GM21619 (cell line): Measurements from ENCODE around the gene EN2.

ENCODE experiments used
- ATAC-seq: cut with Tn5 transposase; IDR thresholded peaks from one replicate; pipeline ENCODE4 v1.9.1; 2021; ENCODE audit not compliant: unreplicated experiment

Gene EN2

DNA sequence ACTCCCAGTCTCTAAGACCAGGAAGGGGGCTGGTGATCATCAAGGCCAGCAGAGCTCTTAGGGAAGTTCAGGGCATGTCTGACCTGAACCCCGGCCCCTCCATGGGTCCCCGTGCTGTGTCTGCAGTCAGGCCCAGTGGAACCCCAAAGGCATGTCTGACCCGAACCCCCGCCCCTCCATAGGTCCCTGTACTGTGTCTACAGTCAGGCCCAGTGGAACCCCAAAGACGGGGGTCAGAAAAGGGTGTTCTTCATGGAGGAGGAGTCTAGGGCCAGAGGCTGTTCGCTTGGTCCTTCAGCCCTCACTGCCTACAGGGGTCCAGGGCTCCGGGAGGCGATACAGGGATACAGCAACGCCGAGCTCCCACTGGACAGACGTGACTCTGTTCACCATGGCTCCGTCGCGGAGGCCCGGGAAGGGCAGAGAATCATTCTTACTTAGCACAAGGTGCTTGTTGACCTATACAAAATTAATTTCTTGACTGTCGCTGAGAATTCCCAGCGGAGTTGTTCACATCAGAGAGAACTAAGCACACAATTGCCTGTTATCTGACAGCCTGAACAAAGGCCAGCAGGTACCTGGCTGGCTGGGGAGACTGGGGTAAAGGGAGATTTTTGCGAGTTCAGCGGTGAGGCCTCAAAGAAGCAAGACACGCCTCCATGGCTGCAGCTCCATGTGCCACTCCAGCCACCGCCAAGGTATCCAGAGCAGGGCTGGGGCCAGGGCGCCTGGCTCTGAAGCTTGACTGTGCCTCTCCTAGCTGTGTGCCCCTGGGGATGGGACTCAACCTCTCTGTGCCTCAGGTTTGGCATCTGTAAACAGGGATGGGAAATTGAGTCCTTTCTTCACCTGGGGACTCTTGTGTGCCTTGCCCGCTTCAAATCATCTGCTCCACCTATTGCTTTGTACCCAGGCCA, 26.8 kb downstream of the EN2 start:
- ATAC-seq, result no peak

DNA sequence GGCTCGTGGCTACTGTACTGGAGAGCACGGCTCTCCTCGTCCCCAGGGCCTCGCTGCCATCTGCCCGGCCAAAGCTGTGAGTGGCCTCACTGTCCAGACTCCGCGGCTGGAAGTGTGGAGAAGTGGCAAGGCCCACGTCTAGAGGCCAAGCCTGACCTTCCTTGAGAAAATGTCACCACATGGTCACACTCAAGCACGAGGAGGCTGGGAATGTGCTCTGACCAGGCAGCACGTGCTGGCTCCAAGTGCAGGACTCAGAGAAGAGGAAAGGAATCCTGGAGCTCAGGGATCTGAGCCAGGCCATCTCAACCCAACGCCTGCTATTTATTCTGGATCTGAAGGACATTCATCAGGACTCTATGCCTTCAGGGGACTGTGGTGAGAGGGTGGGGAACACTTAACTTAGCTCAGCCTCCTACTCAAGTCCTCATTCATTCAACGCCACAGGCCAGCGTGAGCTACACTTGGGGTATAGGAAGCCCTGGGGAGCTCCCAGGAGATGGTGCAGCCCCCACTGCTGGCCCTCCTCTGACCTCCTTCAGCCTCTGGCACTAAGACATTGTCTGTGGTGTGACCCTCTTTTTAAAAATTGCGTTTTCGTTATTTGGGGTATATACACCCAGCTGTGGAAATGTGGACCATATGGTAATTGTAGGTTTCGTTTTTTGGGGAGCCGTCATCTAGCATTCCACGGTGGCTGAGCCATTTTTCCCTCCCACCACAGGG, 29.0 kb downstream of the EN2 start:
- no peak for ATAC-seq

DNA sequence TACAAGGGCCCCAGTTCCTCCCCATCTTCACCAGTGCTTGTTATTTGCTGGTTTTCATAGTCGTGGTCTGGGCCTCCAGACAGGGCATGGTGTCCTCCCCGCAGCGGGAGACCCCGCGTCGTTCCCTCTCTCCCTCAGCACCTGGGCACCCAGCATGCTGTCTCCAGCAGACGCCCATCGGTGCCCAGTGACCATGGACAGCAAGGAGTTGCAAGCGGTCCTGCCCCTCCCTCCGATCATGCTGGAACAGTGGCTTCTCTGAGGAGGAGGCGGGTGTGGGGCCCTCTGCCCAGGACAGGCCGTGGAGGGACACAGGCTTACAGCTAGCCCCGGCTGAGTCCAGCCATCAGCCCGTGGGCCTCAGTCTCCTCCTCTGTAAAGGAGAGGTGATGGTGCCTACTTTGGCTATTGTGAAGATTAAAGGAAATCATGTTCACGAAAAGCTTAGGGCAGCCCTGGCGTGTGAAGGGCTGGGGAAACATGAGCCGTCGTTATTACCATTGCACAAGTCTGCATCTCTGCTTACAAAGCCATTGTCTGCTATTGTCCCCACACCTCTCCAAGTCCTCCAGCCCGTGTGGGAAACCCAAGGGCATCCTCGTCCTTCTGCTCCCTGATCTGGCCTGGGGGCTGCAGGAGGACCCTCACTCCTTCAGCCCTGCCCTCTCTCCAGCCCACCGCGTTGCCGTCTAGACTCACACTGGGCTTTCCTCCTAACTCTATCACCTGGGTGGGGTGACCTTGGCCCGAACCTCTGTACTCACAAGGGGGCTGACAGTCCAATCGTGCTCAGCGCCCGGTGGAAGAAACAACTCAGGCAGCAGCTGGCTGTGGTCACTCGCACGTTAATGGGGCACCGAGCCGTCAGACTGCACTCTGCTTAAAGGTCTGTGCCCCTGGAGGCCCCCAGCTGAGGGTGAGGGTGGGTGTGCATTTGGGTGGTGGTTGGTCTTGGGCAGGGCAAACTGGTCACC, 29.9 kb downstream of the EN2 start:
- no peak for ATAC-seq

DNA sequence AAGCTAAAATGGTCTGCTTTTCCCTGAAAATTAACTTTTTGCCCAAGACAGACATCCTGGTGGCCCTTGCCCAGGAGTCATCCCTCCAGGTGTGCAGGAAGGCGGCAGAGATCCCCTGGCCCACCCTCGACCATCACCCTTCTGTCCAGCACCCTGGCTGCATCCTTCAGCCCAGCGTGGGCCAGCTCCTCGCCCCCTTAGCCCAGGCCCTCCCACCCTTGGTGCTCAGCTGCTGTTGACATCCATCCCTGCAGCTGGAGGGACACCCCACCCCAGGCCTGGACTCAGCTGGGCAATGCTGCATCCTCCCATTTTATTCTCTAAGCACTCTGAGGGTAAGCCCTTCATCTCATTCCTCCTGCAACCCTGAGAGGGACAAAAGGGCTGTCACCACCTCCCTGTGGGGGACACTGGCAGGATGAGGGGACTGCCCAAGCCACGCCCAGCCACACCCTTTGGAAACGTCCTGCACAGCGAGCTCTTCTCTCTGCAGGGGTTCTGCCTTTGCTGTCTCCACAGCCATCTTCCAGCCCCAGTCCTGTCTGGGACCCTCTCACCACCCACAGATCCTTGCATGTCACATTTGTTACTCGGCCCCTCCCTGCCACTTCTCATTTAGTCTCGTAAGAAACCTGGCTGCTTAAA, 30.7 kb downstream of the EN2 start:
- ATAC-seq, result no peak

DNA sequence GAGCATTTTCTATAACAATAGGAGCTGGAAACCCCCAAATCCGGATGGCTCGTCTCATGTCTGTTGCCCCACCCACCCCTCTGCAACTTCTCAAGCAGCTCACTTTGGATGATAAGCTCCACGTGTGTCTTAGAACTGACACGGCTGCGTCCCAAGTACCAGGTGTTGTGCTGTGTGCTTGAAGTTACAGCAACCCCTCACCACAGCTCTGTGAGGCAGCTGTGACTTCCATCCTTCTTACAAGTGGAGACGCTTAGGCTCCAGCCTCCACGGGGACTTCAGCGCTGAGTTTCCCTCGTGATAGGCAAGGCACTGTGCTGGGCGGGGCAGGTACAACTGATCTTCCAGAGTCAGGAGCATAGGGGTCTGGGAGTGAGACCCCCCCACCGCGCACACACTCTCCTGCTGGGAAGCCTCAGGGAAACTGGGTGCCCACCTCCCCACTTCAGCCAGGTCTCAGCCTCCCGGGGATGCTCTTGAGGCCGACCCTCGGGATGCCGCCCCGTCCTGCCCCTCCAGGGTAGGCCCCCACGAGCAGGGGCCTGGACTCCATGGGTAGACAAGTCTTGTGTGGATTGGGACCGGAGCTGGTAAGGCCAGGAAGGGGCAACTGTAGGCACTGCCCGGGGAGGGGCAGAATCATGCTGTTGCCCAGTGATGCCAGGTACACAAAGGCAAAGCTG, 31.4 kb downstream of the EN2 start:
- no peak for ATAC-seq

DNA sequence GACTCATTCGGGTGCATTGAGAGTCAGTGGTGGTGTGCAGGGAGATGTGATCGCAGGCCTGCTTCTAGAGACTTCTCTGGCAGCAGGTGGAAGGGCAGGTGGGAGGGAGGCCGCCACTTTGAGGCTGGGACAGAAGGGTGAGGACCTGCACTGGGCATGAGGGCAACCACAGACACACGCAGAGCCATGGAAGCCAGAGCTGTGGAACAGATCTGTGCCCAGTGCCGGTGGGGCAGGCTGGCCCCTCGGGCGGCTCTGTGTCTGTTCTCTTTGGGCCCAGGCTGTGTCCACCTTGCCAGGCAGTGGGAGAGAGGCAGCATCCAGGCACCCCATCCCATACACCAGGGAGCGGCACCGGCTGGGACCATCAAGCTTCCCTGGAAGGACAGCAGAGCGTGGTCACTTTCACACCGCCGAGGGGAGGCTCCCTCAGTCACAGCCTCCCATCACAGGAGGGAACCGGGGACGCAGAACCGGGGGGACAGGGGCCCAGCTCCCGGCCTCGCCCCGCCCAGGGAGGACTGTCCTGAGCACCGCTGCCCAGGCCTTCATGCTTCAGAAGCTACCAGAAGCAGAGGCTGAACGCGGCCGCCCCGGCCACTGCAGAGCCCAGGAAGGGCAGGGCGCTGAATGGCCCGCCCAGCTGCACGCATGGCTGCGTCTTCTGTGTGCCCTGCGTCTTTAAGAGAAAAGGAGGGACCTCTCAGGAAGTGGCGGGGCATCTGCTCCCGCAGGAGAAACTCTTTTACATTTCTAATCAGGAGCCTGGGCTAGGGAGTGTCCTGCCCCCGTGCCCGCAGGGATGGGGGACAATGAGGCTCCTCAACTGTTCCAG, 32.1 kb downstream of the EN2 start:
- peak; percentile 35 for ATAC-seq

DNA sequence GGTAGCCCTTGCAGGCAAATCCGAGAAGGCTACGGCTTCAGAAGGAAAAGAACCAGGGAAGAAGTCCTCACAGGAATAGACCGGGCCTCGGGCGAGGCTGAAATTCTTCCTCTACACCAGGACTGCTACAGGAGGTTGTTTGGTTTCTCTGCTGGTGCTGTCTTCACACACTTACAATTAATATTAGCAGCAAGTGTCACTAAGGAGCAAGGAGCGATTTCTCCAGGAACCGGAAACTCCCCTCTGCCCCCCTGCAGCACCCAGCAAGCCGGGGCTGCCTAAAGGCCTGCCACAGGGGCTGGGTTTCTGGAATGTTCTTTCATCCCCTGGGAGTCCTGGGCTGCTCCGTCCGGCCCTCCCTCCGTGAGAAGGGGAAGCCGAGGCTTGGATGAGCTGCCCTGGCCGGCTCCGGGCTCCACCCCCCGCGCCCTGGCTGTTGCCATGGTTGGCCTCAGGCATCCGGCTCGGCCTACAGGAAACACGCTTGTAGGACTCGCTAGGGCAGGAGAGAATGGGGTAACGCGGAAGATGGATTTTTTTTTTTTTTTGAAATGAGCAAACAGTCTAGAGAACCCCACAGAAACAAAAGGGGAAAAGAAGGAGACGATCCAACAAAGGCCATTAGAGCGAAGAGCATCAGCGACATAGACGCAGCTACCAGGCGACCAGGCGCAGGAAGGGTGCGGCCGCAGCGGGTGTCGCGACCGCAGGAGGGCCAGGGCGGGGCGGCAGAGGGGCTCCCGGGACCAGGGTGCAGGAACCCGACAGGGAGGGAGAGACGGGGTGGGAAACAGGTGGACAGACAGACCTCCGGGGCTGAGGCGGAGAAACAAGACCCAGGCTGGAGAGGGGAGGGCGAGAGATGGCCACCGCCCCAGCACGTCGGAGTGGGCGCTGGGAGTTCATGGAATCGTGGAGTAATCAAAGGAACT, 33.0 kb downstream of the EN2 start:
- peak; percentile 96 for ATAC-seq

DNA sequence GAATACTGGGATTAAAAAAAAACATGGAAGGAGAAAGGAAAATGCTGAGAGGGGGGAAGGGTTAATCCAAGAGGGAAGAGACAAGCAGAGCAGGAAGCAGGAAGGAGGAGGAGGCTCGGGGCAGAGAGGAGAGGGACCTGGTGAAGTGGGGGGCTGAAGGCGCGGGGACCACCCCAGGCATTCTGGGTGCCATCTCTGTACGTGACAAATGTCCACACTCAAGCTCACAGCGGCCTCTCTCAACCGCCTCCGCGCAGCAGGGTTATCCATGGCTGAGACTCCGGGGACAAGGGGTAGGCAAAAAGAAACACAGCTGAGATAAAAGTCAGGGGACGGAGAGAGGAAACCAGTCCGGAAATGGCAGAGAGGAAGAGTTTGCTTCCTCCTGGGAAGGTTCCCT, 33.9 kb downstream of the EN2 start:
- no peak for ATAC-seq

DNA sequence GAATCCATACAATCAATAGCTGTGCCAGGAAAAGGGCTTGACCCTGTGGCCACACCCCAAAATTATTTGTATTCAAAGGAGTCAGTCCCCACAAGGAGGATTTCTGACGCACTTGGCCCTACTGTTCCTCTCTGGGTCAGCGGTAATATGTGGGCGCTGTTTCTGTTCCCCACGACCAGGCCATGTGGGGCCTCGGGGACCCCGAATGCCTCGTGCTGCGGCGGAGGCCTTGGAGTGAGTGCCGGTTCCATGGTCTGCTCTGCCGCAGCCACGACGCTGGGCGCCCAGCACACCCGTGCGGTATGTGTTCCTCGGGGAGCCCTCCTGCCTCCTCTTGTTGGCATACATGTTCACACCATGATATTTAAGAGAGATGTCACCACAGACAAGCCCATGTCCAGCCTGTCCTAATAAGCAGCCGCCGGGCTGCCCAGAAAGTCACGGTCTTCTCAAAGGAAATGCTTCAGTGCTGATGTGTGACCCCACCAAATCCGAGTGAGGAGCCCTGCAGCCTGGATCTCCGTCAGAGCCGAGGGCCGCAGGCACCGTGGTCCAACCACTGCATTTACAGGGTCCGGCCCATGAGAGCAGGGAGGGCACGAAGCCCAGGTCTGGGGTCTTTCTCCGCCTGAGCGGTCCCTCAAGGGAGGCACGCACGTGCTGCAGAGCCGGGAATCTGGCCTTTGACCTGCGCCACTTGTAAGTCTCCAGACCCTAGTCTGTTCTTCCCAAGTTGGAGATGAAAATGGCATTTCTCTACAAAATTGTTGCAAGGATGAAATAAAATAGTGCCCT, 36.0 kb downstream of the EN2 start:
- ATAC-seq, result no peak

DNA sequence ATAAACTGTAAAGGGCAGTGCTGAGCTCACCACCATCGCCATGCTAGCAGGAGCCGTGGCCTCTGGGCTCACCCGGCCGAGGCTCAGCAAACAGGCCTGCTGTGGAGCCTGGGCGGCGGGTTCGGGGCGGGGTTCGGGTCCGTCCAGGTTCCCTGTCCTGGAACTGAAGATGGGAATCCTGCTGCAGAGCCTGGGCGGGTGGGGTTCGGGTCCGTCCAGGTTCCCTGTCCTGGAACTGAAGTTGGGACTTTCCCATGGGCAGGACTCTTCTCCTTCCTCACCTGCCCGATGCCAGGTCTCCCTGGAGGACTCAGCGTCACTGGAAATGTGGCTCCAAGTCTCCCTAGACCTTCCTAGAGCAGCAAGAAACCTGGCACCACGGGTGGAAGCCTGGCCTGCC, 36.6 kb downstream of the EN2 start:
- ATAC-seq, result no peak

DNA sequence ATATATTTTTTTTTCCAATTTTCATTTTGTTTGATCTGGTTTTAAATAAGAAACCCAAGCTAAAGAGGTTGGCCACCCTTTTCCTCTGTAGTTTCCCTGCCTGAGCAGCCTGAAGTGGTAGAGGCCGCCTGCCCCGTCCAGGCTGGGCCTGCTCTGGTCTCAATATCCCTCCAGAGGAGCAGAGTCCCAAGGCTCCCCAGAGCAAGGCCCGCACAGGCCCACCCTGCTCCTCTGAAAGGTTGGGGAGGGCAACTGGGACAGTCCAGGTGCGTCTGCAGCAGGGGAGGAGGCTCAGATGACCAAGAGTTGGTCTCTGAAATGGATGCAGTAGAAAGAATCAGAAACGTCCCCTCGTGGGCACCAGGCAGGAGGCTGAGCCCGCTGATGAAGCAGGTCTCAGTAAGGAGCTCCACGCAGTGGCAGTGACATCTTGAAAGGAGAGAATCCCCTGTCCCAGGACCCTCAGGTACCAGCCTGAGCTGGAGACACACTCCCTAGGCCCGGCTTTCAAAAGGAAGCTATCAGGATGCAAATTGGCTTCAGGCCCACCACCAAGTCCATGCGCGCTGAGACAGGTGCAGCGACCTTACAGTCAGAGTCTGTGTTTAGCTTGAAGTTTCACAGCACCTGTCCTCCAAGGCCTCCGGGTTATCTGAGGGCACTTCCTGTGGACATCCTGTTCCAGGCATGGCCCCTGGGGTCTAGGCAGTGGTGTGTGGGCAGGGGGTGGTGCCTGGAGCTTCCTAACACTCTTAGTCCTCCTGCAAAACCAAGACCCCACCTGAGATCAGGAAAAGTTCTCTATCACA, 37.7 kb downstream of the EN2 start:
- ATAC-seq, result no peak

DNA sequence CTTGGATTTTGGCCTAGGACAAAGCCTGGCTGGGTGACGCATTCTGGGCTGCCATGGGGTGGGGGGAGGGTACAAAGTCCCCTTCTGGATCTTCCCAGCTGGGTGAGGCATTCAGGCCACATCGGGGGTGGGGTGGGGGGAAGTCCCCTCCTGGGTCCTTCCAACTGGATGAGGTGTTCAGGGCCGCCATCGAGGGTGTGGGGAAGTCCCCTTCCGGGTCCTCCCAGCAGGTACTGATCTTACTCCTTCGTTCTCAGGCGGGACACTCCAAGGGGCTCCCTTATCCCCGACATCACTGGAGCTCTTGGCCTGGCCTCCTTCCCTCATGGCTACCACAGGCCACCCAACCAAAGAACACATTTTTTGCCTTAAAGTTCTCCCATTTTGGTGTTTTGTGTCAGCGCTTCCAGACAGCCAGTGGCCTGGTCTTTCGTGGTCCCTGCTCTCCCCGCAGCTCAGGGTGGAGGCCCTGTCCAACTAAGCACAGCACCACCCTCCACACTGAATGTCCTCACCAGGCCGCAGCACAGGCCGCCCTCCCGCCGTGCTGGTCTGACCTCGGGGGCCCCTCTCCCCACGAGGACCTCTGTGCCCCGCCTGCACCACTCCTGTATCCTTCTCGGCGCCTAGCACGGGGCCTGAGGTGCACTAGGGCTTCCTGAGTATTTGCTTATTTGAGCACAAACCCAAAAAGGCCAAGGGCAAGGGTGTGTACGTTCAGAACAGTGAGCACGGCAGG, 38.5 kb downstream of the EN2 start:
- no peak for ATAC-seq

DNA sequence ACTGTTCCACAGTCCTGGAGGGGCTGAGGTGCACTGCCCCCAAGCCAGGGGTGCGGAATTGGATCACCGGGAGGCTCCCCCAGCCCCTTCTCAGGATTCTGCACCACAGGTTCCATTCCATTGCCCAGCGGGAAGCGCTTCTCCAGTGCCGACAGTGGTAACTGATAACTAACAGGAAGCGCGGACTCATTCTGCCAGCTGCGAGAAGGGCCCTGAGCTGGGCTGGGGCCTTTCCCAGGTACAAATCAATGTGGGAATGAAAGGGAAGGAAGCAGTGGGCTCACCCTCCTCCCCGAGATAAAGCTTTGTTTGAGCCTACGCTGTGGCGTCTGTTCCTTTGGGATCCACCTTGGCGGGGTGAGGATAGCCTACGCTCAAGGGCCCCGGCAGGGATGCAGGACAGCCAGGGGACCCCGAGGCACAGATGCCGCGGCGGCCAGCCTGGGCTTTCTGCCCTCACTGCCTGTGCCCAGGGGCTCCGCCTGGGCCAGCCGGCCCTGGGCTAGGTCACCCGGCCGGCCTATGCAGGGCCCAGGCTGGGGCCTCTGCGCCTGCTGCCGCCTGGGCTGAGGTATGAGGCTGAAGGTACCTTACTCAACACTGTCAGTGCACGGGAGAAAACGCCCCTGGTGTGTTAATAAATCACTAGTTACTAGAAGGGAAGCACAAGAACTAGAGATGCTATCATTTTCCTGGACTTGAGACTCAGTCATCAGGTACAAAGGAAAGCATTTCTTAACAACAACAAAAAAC, 39.4 kb downstream of the EN2 start:
- ATAC-seq, result no peak

DNA sequence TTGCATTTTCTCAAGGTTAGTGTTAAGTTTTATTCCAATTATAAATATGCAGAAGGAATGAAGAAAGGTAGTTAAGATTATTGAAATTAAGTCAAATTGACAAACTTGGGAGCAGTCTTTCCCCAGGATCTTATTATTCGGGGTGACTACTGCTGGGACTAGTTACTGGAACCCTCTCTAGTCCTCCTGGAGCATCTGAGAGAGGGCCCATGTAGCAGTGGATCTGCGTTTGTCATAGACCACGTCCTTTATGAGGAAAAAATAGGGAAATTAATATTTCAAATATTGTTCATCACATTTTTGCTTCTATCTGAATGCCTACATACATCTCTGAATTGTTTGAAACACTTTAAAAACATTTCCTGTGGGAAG, 47.5 kb downstream of the EN2 start:
- no peak for ATAC-seq

DNA sequence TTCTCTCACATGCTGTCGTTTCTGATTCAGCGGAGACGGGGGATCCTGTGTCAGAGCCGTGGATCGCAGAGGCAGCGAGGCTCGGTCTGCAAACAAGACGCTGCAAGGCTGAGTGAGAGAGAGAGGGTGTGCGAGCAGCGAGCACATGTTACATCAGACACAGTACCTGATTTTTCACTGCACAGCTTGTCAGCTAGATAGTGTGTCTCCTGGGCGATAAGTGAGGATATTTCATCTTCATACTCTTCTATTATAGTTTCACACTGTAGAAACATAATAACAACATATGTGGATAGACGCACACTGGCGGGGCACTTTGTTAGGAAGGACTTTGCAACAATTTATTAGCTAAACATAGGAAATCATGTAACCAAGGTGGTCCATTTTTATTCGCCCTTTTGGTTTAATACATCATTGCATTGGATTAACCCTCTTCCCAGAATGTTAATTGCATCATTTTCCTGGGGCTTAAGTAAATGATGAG, 49.0 kb downstream of the EN2 start:
- ATAC-seq, result no peak
